Erythroblast (primary cell): ENCODE measurements around the gene SRD5A2.

Experiments
- DNase-seq, 2 experiments: peaks; one replicate each; lab custom pipeline; 2025; lab: John Stamatoyannopoulos, UW
- GATA1 ChIP-seq: IDR thresholded peaks from 2 replicates; pipeline ENCODE4 v1.6.1; 2011; ENCODE audit warnings: low read depth, mild to moderate bottlenecking, control low read depth, low read length, moderate library complexity
- POLR2A ChIP-seq: IDR thresholded peaks from 2 replicates; pipeline ENCODE4 v1.6.1; 2011; ENCODE audit warnings: mild to moderate bottlenecking, low read length

SRD5A2 gene, protein sequence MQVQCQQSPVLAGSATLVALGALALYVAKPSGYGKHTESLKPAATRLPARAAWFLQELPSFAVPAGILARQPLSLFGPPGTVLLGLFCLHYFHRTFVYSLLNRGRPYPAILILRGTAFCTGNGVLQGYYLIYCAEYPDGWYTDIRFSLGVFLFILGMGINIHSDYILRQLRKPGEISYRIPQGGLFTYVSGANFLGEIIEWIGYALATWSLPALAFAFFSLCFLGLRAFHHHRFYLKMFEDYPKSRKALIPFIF

DNA sequence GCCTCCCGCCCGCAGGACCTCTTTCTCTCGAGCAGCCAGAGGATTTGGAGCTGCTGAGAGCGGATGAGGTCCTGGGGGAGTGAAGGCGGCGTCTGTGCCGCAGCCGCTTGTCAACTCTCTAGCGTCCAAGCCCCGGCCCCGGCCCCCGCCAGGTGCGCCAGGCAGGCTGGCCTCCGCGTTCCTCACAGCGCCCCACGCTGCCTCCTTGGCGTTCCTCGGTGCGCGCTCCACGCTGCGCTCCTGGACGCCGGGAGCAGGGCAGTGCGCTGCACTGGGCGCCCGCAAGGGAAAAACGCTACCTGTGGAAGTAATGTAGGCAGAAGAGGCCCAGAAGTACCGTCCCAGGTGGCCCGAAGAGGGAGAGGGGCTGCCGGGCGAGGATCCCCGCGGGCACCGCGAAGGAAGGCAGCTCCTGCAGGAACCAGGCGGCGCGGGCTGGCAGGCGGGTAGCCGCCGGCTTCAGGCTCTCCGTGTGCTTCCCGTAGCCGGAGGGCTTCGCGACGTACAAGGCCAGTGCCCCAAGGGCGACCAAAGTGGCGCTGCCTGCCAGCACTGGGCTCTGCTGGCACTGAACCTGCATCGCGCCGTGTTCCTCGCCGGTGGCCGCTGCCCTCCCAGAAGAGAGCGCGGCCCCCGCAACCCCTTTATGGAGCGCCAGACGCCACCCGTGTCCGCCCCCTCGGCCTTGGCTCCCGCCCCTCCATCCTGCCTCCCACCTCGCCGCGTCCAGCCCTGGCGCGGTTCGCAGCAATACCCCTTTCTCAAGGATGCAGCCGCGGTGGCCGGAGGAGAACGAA lies at the start of gene SRD5A2:
TSS of gene SRD5A2 (minus strand) at position 618 of the 797 bp plus-strand sequence. CDS start at position 580, 38 bp downstream.
- TF ChIP-seq POLR2A: no peak
- TF ChIP-seq GATA1: no peak
- no peak for DNase-seq

DNA sequence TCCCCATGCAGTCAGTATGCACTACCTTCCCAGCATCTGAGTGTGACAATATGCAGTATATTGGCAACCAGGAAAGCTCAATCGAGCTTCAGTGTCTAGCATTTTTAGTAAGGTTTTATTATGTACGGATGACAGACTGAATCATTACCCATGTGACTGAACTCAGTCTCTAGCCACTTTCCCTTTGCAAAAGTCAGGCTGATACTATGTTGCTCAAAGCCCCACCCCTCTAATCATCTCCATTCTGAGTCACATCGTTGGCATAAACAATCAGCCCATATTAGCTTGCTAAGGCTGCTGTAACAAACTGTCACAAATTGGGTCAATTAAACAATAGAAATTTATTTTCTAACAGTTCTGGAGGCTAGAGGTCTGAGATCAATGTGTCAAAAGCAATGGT lies 25.8 kb upstream of the SRD5A2 start:
- DNase-seq: no peak
- no peak for TF ChIP-seq POLR2A
- TF ChIP-seq GATA1: no peak

DNA sequence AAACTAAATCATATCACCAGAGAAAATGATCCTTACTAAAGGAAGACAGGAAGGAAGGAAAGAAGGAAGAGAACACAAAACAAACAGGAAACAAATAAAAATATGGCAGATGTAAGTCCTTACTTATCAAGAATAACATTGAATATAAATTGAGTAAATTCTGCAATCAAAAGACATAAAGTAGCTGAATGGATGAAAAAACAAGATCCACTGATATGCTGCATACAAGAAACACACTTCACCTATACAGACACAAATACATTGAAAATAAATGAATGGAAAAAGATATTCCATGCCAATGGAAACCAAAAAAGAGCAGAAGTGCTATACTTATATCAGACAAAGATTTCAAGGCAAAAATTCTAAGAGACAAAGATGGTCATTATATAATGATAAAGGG lies 18.0 kb upstream of the SRD5A2 start:
- TF ChIP-seq POLR2A: no peak
- no peak for TF ChIP-seq GATA1
- DNase-seq: no peak

DNA sequence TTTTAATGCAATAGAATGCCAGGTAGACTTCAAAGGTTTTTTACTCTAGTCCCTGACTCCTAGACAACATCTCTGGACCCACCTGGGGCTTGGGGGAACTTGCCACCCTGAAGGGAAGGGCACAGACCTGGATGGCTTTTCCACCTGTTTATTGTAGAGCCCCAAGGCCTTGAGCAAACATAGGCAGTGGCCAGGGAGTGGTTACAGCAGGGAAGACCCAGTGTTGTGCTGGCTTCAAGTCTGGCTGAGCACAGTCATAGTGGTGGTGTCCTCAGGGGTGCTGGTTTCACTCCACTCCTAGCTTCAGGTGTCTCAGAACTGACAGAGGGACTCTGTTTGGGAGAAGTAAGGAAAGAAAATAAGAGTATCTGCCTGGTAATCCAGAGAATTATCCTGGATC lies 5.5 kb upstream of the SRD5A2 start:
- TF ChIP-seq POLR2A (no peak), GATA1 (no peak)
- no peak for DNase-seq

DNA sequence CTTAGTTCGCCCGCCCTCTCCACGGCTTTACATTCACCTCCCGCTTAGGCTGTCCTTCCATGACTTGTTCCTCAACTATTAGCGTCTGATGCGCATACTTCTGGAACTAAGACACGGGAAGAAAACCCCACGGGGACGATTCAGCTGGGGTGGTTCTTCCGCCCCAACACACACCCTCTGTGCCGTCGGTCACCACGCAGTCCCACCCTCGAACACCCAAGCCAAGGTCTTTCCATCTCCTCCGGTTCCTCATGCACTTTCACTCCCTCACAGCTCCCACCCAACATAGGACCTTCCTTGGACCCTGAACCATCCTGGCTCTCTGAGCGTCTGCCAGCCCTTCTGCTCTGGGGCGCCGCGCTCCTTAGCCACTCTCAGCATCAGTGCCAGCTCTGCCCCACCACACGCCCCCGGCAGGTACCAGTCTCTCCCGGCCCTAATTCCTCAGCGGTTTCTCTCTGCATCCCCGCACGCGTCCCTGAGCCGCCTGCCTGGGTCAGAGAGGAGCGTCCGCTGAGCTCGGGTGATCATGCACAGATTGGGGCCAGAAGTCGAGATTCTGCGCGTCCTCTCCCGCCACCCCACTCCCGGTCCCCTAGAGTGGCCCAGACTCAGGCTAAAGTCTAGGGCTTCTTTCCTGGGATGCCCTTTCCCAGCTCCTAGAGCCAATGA lies 522 bp upstream of the SRD5A2 start:
- no peak for DNase-seq
- no peak for TF ChIP-seq GATA1
- no peak for TF ChIP-seq POLR2A

DNA sequence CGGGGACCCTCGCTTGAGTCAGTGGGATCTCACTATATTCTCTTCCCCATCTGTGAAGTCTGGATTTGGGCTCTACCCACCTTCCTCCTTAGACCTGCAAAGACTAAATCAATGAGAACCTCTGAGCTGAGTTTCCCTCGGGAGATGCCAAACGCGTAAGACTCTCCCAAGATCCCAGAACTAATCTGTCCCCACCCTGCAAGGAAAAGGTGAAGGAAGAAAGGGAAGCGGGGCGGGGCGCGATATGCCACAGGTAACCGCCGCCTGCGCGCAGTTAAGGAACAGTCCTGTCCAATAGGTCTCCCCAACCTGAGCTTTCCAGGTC lies 780 bp downstream of the SRD5A2 start:
- no peak for DNase-seq
- TF ChIP-seq POLR2A (no peak), GATA1 (no peak)

DNA sequence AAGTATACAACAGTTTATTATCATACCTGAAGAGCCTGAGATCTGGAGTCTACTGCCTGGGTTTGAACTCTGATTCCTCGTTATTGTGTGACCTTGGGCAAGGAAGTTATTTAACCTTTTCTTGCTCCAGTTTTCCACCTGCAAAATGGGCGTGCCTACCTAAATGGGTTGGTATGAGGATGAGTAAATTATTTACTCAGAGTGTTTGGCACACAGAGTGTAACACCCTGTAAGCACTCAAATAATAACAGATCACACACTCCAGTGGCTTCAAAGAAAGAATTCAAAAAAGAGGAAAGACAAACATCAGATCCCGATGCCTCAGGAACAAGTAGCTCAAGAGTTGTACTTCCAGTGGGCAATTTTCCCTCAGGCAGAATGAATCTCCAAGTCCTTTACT lies 2.4 kb downstream of the SRD5A2 start:
- DNase-seq: no peak
- TF ChIP-seq GATA1 (no peak), POLR2A (no peak)

DNA sequence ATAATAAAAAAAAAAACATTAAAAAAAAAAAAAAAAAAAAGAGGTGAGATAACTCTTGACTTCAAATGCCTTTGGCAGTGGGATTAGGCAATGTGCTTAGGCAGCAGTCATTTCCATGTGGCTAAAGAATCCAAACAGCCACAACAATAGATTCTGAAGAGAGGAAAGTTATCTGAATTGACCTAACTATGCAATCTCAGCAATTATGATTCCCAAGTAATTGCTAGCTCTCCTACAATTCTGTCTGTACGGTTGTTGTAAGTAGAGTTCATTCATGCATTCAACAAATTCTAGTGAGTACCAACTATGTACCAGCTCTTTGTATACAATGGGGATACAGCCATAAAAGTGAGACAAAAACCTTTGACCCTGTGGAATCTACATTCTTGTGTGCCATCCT lies 3.6 kb downstream of the SRD5A2 start:
- DNase-seq: no peak
- TF ChIP-seq GATA1: no peak
- no peak for TF ChIP-seq POLR2A

DNA sequence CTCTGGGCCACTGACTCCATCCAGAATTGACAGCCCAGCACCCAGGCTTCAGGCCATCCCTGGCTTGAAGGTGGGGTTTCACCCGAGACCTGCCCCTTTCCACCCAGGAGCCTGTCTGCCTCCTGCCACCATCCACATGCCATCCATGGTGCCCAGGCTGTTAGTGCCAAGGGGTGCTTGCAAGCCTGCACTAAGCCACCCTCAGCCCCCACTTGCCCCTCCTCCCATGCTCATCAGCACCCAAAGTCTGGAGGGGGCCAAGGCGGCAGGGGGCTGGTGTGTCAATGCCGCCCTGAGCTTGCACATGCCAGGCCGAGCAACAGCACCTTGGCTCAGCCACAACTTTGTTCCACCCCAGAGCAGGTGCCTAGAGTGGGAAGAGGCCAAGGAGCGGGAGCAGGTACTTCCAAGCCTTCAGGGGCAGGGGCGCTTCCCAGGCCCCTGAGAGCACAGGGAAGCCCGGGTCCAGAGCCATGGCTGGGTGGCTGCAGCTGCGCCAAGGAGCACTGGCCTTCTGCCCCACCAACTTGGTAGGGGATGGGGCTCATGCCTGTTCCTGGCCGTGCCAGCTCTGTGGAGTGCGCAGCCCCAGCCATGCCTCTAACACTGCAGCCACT lies 12.0 kb downstream of the SRD5A2 start:
- no peak for DNase-seq
- no peak for TF ChIP-seq GATA1

DNA sequence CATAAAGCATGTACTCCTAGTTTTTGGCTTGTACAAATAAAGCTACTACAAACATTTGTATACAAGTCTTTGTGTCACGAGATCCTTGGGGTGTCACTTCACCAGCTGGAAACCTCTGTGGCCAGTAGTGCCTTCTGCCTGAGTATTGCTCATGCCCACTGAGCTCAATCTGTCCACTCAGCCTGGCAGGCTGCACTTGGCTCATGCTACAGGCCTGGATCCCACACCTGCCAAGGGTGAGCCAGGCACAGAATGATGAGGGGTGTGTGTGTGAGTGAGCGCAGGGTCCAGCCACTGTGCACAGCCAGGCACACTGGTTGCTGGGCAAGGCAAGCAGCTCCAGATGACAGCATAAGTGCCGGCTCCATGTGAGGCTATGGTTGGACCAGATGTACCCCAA lies 13.1 kb downstream of the SRD5A2 start:
- TF ChIP-seq POLR2A (no peak), GATA1 (no peak)
- no peak for DNase-seq

DNA sequence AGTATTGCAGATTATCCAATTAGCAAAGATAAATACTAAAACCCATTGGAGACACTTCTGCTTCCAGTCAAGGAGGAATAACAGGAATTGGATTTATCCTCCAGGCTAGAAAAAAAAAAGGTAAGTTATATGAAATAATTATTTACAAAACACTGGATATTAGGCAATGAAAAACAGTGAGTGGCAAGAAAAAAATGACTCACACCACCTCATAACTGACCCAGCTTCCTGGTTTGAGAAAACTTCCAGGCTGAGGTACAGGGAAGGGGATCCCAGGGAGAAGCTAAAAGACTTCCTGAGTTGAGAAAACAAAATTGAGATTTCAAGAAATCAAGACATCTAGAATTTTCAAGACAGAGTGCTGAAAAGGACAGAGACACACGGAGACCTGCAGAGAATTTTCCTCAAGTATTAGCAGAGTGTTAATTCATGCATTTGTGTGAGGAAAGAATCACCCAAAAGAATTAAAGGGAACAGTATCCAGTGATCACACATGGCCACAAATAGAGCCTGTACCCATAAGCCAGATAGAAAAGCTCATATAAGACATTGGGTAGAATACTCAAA lies 17.4 kb downstream of the SRD5A2 start:
- DNase-seq: no peak
- TF ChIP-seq GATA1 (no peak), POLR2A (no peak)

DNA sequence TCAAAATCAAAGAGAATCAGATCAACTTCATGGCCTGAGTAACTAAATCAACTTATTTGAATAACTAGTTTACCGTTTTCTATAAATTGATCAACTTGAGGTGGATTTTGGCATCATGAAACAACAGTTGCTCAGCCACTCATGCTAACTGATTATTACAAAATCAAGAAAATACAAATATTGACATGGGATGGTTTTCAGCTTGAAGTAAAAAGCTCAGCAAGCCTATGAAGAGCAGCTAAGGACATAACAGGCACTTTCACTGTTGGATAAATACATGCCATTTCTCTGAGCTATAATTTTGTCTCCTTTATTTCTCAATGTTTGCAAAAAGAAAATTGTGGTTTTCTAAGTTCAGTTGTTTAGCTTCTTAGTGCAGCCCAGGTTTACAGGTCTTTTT lies 18.9 kb downstream of the SRD5A2 start:
- TF ChIP-seq GATA1 (no peak), POLR2A (no peak)
- no peak for DNase-seq

DNA sequence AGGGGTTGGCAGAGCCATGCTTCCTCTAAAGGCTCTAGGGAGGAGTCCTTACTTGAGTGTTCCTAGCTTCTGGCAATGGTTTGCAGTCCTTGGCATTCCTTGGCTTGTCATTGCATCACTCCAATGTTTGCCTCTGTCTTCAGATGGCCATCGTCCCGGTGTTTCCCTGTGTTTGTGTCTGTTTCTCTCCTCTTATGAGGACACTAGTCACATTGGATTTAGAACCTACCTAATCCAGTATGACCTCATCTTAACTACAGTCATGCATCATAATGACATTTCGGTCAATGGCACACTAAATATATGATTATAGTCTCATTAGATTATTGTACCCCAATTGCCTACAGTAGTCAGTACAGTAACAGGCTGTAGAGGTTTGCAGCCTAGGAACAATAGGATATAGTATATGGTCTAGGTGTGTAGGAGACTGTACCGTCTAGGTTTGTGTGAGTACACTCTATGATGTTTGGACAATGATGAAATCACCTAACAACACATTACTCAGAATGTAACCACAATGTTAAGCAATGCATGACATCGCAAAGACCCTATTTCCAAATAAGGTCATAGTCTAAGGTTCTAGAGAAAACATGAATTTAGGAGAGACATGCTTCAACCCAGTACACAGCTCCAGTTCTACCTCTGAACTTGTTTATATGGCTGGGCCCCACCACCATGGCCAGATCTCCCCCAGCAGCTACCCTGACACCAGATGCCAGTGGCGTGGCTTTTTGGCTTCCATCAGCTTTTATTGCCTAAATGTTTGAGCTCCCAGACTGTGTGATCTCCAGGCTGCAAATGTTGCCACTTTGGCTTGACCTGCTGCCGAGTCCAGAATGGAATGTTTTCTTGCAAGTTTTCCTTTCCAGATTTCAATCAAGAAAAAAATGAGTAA lies 22.1 kb downstream of the SRD5A2 start:
- no peak for DNase-seq
- TF ChIP-seq GATA1 (no peak), POLR2A (no peak)
